HG03108 (cell line): ENCODE data around the gene AGO3.

Experiments
- ATAC-seq: cut with Tn5 transposase; IDR thresholded peaks from one replicate; pipeline ENCODE4 v1.9.1; 2021; ENCODE audit warnings: moderate library complexity; ENCODE audit not compliant: unreplicated experiment

AGO3 gene

GRCh38 chr1:36080801-36081200, 149.9 kb downstream of the AGO3 start:
- no peak for ATAC-seq

GRCh38 chr1:36081926-36082485, 151.1 kb downstream of the AGO3 start:
- ATAC-seq, result no peak

DNA sequence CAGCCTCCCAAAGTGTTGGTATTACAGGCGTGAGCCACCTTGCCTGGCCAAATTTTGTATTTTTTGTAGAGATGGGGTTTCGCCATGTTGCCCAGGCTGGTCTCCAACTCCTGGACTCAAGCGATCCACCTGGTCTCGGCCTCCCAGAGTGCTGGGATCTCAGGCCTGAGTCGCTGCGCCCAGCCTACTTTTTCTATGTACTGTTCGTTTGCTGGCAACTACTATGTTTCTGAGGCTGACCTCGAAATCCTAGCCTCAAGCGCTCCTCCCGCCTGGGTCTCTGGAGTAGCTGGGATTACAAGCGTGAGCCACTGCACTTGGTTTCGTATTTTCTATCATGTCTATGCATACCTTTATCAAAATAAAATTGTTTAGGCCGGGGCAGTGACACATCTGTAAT, 152.3 kb downstream of the AGO3 start:
- ATAC-seq, result no peak

DNA sequence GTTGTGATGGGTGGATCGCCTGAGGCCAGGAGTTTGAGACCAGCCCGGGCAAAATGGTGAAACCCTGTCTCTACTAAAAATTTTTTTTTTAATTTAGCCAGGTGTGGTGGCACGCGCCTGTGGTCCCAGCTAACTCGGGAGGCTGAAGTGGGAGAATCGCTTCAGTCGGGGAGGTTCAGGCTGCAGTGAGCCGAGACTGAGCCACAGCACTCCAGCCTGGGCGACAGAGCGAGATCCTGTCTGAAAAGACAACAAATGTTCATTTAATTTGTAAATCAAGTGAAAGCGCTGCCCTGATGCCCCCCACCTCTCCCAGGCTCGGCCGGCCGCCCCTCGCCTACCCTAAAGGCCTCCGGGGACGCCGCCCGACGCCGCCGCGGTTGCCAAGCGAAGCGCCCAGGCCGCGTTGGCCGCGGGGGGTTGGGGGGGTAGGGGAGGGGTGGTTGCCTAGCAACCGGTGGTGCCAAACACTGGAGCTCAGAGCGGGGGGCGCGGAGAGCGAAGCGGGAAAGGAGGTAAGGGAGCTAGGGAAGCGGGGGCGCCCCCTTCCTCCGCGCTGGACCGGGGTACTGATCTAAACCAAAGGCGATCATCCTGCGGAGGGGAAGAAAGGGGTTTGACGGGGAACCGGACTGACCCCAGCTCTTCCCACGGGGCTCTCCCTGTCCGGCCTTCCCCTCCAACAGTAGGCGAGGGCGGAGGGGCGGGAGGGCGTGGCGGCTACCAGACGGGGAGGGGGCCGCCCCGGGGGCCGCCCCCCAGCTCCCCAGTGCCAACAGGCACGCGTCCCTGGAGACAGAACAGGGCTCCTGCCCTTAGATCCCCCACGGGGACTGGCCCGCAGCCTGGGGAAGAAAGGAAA, 153.0 kb downstream of the AGO3 start, which contains the start of gene TEKT2:
TSS of gene TEKT2 (plus strand) at position 460 of the 862 bp plus-strand sequence. CDS start 828 bp downstream, outside the sequence.
- no peak for ATAC-seq

- ATAC-seq, result no peak
Observed at GRCh38 chr1:36084497-36085115, 153.7 kb downstream of the AGO3 start.

DNA sequence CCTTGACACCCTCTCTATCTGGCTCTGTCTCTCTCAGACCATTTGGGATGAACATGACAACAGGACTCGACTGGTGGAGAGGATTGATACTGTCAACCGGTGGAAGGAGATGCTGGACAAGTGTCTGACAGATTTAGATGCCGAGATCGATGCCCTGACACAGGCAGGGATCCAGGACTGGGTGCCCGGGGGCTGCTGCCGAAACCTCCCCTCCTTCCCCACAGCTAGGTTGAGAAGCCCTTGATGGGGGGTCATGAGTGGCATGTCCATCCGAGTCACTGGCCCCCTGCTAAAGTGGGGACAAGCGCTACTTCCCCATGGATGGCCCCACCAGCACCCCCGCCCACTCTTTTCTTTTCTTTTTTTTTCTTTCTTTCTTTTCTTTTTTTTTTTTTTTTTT, 154.2 kb downstream of the AGO3 start:
- ATAC-seq, result no peak

DNA sequence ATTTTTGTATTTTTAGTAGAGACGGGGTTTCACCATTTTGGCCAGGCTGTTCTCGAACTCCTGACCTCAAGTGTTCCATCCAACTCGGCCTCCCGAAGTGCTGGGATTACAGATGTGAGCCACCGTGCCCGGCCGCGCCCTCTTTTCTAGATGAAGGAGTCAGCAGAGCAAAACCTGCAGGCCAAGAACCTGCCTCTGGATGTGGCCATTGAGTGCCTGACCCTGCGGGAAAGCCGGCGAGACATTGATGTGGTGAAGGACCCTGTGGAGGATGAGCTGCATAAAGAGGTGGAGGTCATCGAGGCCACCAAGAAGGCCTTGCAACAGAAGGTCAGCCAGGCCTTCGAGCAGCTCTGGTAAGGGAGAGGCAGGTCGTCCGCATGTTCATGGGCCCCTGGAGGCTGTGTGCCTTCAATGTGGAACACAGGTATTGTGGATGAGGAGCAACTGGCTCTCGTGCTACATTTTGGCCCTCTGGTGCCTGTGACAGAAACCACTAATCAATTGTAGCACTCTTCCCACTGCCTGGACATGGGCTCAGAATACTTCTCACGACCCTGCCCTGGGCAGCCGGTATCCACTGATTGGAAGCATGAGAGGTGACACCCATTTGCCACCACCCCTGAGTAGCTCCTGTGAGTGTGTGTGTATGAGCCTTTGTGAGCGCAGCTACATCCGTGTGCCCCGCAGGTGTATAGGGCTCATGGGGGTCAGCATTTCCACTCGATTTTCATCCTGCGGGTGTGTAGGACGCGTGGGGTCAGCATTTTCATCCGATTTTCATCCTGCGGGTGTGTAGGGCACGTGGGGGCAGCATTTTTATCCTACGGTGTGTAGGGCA, 155.0 kb downstream of the AGO3 start:
- no peak for ATAC-seq

DNA sequence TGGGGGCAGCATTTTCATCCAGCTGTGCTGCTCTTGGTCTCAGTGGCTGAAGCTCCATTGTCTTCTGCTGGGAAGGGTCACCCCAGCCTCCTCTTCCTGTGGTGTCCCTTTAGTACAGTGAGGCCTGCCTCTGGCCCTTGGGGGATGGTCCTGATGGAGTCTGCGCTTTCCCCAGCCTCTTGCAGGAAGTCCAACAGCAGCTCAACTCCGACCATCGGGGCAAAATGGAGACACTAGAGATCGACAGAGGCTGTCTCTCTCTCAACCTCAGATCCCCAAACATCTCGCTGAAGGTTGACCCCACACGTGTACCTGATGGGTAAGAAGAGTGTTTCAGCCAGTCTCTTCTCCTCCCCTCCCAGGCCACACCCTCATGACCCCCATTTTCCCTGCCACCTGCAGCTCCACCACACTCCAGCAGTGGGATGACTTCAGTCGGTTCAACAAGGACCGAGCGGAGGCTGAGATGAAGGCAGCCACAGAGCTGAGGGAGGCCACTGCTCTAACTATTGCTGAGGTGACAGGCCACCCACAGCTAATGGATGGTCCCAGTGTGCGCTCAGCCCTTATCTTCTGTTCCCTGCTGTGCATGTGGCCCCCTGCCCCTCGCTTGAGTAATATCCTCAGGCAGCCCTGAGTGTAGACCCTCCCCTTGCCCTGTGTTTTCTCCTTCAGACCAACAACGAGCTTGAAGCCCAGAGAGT, 155.8 kb downstream of the AGO3 start:
- no peak for ATAC-seq

DNA sequence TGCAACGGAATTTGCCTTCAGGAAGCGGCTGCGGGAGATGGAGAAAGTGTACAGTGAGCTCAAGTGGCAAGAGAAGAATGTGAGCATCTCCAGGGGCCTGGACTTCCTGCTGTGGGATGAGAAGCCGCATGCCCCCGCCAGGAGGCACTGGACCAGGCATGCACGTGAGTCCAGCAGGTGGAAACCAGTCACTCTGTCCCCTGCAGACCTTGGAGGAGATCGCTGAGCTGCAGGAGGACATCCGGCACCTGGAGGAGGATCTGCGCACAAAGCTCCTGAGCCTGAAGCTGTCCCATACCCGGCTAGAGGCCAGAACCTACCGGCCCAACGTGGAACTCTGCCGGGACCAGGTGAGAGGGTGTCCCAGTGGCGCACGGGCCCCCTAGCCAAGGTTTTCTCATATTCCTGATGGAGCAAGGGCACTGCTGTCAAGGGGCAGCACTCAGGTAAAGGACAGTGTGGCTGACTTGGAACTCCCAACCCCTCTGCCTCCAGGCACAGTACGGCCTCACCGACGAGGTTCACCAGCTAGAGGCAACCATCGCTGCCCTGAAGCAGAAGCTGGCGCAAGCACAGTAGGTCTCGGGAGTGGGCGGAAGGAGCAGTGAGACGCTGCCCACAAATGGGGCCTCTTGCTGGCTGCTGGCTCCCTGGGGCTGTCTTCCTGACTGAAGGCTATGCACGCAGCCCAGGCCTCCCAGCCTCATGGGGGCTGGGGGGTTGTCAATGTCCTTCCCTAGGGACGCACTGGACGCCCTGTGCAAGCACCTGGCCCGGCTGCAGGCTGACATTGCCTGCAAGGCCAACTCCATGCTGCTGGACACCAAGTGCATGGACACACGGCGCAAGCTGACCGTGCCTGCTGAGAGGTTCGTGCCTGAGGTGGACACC, 156.6 kb downstream of the AGO3 start:
- no peak for ATAC-seq

DNA sequence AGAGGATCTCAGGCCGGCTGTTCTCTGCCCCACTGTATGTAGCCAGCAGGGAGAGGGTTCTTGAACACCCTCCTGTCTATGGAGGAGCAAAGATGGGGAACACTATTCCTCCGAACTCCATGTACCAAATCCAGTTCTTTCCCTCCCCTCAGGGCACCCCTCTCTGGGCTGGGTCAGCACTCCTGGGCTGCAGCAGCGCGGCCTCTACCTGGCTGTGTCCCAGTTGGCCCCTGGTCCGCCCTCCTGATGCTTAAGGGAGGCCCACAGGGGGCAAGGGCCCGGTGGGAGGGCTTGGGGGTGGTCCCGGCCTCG, 157.3 kb downstream of the AGO3 start:
- ATAC-seq, result no peak

GRCh38 chr1:36088577-36089392, 157.9 kb downstream of the AGO3 start, which contains the start of gene ADPRS:
Gene ADPRS, plus strand, starts transcription at chr1:36088892. Its CDS starts 13 bp downstream, at chr1:36088905.
- peak; percentile 67 for ATAC-seq

DNA sequence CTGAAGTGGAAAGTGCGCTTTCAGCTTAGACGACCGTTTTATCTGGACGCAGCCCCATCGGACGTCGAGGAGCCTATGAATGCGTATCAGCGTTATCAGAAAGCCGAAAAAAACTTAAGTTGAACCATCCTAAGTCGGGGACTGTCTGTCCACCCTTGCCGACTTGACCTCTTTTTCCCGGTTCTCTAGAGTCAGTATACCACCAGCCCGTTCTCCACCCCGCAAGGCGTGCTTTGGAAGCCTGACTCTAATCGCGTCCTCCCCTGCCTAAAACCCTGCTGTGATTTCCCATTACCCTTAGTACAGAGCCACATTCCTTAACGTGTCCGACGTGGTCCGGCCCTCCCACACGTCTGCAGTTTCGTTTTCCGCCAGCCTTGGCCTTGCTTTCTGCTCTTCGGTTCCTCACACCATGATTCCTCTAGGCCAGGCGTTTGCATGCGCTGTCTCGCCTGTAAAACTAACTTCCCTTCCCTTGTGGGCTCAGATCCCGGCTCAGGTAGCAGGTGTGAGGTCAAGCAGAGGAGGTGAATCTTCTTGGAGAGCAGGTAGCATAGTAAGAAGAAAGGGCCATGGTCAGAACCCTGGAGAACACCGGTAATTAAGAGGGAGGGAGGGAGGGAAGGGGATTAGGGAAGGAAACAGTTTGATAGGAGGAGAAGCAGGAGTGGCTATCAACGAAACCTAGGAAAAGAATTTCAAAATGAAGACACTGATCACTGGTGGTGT, 158.7 kb downstream of the AGO3 start:
- no peak for ATAC-seq

DNA sequence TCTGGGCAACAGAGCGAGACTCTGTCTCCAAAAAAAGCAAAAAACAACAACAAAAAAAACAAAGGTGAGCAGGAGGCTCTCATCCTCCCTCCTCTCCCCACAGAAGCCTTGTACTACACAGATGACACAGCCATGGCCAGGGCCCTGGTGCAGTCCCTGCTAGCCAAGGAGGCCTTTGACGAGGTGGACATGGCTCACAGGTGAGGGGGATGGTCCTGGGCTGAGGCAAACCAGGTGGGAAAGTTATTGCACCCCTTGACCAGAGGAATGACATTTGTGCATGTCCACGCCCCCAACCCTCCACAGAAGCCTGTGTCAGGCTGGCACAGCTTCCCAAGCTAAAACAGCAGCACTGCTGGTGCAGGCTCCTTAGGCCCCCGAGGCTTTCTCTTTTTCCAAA, 160.2 kb downstream of the AGO3 start:
- ATAC-seq, result no peak

DNA sequence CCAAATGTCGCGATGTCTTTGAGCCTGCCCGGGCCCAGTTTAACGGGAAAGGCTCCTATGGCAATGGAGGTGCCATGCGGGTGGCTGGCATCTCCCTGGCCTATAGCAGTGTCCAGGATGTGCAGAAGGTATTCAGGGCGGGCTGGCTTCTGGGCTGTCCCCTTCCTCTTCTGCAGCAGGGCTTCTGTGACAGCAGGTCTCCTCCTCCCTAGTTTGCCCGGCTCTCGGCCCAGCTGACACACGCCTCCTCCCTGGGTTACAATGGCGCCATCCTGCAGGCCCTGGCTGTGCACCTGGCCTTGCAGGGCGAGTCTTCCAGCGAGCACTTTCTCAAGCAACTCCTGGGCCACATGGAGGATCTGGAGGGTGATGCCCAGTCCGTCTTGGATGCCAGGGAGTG, 160.8 kb downstream of the AGO3 start:
- no peak for ATAC-seq

GRCh38 chr1:36092166-36092797, 161.4 kb downstream of the AGO3 start:
- no peak for ATAC-seq

DNA sequence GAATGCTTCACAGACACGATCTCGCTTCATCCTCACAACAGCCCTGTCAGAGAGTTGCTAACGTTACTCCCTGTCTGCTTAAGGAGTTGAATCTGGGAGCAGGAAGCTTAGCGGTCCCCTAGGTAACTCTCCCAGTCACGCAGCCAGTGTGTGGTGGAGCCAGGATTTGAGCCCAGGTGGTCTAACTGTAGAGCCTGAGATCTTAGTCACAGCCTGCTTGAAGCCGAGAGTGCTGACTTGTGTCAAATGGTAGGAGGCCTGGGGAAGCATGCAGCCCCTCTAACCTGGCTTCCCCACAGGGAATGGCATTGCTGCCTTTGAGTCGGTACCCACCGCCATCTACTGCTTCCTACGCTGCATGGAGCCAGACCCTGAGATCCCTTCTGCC, 161.9 kb downstream of the AGO3 start:
- no peak for ATAC-seq

GRCh38 chr1:36093226-36093625, 162.3 kb downstream of the AGO3 start:
- no peak for ATAC-seq

DNA sequence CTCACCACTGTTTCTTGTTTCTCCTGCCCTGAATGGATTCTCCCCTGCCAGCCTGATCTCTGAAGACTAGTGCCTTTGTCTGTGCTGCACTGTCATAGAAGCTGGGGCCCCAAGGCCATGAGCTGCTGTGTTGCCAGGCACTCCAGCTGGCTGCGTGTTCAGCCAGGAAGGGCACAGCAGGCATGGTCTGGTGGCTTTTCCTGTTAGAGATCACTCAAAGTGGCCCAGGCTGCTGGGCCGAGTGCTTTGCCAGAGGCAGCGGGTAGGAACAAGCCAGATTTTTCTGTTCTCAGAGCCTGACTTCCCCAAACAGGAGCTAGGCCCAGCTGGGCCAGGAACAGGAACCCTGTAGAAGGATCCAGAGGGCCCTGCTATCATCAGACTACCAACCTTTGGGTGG, 163.0 kb downstream of the AGO3 start:
- ATAC-seq, result no peak
